ENCODE results near the gene RSPH1. TPM values are rescaled to one million over a fixed set of nuclear protein-coding genes. Genes with fewer than 3 reads are reported as not detected.
A peak's percentile ranks its signal among the peaks of the same experiment; 100 is the strongest.

The RSPH1 gene
- total RNA-seq, 1 donor from 2014 or later = 5.6 TPM

DNA sequence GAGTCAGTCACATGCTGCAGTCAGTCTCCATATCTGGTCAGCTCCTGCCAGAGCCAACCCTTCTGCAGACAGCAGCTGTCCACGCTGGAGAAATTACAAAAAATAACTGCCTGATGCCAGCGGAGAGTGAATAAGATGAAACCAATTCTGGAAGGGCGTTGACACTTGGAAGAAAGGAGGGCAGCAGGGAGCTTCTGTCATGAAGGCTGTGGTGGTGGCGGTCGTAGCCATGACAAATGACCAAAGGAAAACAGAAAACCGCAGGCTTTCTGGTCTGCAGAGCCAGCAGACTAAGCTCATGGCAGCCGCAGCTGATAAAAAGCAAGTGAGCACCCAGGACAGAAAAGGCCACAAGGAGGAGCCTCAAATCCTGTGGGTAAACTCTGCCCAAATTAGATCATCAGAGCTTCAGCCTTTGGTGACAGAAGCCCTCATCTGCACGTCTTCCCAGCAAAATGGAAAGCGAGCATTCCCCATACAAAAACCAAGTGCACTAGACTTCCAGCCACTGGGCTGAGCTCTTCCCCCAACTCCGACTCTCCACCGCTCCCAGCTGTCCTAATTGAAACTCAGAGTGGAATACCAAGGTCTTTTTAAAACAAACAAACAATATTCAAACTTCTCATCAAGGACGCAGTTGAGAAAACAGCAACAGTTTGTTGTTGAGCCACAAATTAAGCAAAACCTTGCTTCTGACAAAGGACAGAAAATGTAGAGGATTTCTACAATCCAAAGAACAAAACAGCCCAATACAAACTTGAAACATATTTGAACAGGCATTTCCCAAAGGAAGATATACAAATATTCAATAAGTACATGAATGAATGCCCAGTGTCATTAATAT is 28.7 kb downstream of the RSPH1 start:
- DNase-seq (ENCODE audit: low spot score) = no peak

DNA sequence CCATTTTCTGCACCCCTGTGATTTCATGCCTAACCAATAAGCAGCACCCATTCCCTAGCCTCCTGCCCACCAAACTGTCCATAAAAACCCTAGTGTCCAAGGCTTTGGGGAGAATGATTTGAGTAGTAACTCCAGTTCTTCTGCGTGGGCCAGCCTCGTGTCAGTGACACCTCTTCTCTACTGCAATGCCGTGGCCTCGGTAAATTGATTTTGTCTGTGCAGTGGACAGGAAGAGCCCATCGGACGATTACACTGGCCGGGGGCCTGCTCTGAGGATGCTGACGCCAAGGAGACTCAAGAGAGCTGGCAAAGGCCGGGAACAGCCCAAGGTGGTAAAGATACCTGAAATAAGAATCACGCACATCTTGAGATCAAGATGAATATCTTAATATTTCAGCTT is 29.3 kb downstream of the RSPH1 start:
- DNase-seq (ENCODE audit: low spot score) = no peak

DNA sequence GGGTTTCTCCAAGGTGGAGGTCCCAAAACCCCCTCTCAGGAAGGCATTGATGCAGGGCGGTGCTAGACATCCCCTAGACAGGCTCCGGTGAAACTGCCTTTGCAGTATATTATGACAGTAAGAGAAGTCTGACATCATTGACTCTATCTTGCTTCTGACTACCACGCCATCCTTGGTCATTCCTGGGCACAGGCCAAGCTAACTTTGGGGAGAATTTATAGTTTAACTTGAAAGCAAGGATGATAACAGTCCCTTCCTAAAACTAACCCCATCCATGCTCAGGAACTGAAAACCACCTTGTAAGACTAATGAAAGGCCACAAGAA is 30.3 kb downstream of the RSPH1 start:
- DNase-seq (ENCODE audit: low spot score) = no peak

DNA sequence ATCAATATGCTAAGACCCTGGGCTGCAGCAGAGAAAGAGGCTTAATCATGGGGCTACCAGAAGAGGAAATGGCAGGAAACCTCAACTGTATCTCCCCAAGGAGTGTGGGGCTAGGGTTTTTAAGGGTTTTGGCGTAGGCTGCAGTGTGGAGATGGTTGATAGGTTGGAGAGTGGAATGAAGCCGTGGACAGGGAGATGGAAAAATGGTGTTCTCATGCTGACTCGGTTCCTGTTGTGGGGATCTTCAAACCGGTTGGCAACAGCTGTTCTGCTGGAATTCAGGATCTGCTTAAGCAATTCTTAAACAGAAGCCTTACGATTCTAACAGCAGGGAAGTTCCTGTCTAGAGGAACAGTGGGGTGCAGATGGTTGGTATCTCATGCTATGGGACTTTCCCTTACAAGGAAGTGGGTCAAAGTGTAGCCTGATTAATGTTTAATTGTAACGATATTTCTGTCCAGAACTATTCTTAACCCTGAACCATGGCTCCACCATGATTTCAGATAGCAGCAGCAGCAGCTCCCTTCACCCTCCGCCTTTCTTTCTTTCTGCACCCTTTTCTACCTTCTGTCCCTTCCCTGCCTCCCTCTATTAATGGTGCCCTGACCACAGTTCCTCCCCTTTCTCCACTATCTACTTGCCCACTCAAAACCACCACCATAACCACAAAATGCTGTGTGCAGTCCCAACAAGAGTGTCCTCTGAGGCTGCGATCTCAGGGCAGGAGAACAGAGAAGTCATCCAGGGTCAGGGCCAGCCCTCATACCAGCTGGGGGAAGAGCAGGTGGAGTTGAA is 30.8 kb downstream of the RSPH1 start:
- peak; percentile 46 for DNase-seq (ENCODE audit: low spot score)

DNA sequence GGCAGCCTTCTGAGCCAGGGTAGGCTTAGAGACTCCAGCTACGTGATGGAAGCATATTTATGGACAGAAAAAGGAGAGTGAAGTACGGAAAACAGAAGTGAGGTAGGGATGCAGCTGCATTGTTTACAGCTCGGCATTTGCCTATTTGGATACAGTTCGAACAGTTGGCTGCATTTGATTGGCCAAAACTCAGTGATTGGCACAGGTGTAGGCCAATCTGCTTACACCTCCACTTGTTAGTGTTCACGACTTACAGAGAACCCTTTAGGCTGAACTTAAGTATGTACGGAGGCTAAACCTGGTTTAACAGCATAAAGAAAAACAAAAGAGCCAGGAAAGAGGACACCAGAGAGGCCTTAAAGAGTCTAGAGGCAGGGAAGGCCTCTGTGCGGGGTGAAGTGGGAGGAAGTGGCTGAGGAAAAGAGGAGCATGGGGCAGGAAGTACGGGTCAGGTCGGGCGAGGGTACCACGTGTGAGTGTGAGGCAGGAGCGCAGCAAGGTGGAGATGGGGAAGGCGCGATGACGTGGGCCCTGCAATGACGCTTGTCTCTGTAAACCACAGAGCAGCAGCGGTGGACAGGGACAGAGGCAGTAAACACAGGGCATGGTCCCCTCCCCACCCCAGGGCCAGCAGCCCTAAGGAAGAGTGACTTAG is 32.0 kb downstream of the RSPH1 start:
- peak; percentile 55 for DNase-seq (ENCODE audit: low spot score)

DNA sequence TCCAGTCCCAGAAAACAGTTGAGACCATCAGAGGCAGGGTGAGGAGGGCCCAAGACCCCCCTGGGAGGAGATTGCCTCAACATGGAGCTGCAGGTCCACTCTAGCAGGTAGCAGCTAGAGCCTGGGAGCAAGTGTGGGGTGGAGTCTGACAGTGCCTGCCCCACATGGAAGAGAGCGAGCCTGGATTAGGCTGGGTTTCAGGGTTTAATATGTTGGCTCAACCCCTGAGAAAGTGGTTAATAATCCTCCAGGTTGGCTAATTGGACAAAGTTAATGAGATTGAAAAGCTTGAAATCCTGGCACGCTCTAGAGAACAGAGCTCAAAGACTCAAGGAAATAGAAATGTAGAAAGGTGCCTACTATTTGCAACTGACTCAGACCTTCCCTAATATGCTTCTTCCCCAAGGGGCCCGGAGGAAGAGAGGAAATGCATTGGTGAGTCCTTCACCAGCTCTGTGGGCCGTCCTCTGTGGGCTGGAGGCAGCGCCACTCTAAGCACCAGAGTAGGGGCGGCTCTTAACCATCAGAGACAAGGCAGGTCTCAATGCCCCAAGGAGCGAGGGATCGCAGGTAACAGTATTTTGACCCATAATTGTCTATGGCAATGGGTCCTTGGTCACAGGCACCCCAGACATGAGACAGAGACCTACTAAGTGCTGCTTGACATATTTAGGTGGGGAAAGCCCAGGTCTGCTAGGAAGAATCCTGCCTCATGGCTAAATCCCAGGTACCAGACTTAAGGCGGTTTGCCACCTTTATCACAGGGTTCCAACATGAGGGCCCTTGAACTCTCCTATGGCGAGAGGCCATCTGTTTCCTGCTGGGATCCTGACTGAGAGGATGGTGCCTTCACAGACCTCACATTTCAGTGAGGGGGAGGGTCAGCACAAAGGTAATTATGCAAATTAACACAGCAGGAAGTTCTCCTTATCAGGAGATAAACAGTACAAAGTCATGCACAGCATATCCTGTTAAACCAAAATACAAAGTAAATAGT is 33.8 kb downstream of the RSPH1 start:
- DNase-seq (ENCODE audit: low spot score) = peak; percentile 75

DNA sequence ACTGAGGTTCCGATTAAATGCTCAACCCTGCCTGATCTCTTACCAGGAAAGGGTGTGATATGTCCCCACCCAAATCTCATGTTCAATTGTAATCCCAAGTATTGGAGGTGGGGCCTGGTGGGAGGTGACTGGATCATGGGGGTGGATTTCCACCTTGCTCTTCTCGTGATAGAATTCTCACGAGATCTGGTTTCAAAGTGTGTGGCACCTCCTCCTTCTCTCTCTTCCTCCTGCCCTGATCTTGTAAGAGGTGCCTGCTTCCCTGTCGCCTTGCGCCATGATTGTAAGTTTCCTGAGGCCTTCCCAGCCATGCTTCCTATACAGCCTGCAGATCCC is 34.9 kb downstream of the RSPH1 start:
- no peak for DNase-seq (ENCODE audit: low spot score)

DNA sequence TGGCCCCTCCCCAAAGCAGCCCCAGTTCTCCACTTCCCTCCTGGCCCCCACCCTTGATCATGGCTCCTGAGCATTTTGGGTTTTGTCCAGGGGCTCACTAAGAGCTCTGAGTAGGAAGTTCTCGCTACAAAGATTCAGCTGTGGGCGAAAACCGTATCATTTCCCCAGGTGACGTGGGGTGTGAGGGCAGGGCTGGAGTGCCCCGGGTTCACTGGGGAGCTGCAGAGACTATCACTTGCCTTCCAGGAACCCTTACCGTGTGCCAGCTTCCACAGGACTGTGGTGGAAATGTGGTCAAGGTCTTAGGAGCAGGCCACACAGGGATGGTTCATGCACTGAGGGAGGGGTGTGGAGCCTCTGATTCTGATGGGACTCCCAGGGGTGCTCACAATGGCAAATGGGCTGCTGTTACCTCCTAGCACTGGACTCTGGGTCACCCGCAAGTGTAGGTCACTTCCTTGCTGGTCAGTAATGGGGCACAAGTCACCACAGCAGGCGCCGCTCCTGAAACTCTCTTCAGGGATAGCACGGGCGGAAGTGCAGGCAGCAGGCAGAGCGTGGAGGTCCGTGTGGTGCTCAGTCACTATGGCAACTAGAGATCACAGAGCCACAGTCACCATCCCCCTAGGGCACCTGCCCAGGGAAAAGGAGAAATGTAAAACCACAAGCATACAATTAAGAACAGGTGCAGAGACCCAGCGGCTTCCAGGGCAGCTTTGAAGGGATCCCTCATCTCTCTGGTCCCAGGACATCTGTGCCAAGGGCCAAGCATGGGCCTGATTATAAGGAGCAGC is 35.4 kb downstream of the RSPH1 start:
- DNase-seq (ENCODE audit: low spot score) = no peak

DNA sequence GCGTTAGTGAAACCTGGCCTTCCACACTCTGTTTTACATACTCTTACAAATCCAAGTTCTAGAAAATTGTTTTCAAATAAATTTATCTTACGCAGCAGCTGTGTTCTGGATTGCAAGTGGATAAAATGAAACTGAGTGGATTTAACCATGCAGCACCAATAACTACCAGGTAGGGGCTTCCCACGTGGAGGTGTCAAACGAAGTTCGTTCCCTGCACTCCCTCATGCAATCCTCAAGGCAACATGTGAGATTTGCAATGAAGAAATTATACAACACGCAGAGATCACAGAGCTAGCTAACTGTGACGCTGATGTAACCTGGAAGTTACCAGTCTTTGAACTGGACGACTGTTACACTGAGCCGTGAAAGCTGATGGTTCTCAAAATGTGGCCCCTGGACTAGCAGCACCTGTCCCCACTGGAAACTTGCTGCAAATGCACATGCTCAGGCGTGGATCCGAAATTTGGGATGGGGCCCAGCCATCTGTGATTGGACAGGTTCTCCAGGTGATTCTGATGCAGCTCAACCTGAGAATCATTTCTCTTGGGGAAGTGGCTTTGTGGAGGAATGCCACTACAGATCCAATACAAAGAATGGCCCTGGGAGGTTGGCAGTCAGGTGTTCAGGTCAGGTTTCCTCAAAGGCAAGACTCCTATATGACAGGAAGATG is 36.3 kb downstream of the RSPH1 start:
- no peak for DNase-seq (ENCODE audit: low spot score)

DNA sequence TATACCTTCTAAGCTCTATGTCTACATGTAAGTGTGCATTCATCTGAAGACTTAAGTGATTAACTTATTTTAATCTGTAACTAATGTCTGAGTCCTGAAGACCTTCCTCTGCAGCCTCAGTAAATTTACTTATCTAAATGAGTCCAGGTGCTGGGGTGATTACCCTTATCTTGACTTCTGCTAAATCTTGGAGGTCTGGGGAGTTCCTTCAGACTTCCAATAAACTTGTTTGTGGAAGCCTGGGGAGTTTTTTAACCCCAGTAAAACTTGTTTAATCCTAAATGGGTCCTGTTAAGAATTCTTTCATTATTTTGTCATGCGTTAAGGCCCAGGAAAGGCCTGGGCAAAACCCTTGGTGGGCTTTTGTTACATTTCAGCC is 37.0 kb downstream of the RSPH1 start:
- DNase-seq (ENCODE audit: low spot score) = no peak

DNA sequence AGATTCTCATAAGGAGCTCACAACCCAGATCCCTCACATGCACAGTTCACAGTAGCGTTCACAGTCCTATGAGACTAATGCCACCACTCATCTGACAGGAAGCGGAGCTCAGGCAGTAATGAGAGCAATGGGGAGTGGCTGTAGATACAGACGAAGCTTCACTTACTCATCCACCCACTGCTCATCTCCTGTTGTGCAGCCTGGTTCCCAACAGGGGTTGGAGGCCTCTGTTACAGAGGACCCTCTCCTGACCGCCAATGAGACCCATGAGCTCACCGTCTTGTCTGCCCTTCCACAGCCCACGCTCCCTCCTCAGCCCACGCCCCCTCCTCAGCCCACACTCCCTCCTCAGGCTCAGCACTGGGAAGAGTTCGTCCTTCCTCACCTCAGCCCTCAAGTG is 39.6 kb downstream of the RSPH1 start:
- DNase-seq (ENCODE audit: low spot score) = no peak

DNA sequence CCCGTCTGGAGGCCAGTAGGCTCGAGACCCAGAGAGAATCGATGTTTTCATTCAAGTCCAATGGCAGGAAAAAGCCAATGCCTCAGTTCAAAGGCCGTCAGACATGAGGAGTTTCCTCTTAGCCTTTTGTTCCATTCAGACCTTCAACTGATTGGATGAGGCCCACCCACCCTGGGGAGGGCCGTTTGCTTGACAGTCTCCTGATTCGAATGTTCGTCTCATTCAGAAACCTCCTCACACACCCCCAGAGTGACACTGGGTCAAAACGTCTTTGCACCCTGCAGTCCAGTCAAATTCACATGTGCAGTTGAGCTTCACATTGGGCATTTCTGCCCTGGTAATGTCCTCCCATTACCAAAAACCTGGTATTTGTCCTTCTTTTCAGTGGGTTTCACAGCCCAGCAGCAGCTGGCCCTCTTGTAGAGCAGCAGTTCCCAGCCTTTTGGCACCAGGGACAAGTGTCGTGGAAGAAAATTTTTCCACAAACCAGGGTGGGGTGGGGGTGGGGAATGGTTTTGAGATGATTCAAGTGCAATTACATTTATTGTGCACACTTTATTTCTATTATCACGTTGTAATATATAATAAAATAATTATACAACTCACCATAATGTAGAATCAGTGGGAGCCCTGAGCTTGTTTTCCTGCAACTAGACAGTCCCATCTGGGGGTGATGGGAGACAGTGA is 40.1 kb downstream of the RSPH1 start:
- DNase-seq (ENCODE audit: low spot score) = no peak

DNA sequence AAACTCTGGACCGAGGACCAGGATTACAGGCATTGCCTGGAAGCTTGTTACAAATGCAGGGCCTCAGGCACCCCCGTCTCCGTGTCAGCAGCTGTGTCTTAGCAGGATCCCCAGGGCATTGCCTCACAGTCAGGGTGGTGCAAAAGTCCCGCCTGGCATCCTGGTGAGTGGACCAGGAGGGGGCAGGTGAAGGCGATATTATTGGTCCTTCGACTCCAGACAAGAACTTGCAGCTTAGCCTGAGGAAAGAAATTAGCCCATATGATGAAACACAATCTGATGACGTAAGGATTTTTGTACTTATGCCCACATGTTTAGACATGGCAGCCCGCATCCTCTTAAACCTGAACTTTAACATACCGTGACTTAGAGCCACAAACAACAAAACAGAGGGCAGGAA is 40.8 kb downstream of the RSPH1 start:
- no peak for DNase-seq (ENCODE audit: low spot score)

DNA sequence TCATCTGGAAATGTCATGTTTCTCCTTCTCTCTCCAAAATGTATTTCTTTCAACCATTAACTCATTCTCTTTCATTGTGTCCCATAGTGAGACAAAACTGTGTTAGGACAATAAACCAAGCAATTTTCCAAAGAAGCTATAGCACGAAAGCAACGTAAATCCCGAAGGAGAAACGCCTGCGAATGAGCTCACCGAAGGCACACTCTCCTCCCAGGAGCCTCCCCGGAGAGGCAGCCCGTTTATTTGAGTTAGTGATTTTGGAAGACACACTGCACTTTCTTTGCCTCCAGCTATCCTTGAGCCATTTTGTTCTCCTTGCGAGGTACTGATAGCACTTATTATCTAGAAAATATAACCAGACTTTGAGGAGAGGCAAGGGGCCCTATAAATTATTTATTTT is 41.2 kb downstream of the RSPH1 start:
- no peak for DNase-seq (ENCODE audit: low spot score)

DNA sequence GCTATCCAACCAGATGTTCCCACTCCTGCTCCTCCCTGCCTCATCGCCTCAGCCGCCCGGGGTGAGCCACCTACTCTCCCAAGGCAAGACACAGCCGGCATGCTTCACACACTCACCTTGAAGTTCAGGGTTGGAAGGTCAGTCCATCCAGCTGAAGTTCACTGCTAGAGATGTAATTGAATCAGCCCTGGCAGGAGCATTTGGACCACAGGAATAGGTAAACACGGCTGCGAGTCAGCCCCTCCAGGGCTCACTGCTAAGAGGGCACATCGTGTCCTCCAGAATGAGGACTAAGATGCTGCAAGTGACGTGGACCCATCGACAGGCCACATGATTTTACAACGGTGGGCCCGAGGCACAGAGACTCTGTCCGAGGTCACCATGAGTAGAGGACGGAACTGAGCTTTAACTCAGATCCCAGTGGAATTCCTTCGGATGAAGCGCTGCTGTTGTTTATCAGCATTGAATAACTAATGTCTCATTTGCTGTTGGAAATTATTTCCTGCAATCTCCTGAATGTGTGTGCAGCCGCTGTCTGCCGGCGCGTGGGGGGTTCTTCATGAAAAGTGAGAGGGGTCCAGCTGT is 41.9 kb downstream of the RSPH1 start:
- DNase-seq (ENCODE audit: low spot score) = no peak

DNA sequence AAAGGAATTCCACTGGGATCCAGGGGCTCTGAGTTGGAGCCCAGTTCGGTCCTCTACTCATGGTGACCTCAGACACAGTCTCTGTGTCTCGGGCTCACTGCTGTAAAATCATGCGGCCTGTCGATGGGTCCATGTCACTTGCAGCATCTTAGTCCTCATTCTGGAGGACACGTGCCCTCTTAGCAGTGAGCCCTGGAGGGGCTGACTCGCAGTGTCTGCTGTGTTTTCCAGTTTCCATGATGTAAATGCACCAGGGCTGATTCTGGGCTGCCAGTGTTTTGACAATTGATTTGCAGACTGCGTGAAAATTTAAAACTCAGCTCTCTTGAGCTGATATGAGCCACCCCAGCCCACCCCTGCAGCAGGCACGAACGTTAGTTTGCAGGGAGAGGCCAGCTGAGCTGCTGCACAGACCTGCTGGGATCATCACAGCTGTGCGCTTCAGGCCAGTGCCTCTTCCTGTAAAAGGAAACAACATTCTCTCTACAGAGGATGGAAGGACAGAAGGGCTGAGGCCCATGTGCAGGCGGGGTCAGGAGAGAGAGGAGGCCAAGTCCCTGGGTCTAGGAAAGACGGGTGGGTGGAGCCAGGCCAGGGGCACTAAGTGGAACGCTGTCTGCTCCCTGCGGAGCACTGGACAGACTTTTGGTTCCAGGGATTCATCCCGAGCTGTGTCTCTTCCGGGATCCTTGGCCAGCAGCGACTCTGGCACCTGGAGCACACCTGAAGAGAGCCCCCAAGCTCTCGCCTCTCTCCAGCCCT is 42.6 kb downstream of the RSPH1 start:
- no peak for DNase-seq (ENCODE audit: low spot score)

DNA sequence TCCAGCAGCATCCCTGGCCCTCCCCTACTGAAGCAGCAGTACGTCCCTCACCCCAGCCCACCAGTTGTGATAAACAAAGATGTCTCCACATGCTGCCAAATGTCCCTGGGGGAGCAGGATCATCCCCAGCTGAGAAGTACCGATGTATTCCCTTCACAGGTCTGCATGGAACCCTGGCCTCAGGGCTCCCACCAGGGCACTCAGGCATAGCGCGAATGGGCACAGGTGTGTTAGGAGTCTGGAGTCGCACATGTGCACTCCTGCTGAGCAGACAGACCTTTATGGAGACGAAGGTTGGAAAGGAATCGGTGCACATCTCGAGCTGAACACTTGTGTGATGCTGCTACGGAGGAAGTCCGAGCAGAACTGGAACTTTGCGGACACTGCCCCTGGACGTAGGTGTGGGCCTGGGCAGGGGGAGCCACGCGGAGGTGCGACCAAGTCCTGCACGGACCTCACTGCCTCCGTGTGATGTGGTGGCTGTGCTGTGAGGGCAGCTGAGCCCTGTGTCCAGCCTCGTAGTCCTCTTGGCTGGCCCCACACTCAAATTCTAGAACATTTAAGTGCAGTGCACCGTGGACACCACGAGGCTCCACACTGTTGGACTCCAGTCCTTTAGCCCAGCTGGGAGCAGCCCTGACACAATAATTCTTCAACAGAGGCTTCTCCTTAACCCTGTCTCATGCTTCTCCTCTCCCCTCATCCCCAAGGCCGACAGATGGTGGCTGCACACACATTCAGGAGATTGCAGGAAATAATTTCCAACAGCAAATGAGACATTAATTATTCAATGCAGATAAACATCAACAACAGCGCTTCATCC is 43.4 kb downstream of the RSPH1 start:
- DNase-seq (ENCODE audit: low spot score) = no peak

DNA sequence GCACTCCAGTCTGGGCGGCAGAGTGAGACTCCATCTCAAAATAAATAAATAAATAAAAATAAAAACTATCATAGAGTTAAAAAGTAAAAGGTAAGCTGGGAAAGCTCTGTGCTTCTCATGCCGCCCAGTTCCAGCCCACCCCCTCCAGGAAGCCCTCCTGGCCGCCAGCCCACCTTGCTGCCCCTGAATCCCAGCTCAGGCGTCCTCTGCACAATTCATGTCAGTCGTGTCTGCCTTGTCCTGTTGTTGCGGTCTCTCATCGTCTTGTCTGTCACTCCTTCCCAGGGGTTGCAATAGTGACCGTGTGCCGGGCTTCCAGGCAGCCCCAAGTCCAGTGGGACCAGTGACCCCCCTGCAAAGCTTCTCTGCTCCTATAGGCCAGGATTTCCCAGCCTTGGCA is 44.1 kb downstream of the RSPH1 start:
- no peak for DNase-seq (ENCODE audit: low spot score)

All from mucosa of gallbladder (tissue), 1 donor.